Stimulated activated CD8-positive, alpha-beta memory T cell treated with anti-CD3 and anti-CD28 coated beads, Interleukin-7, amount 100 ng/mL, for 4 hours (primary cell): ENCODE data around the gene BRD8.
A peak's percentile ranks its signal among the peaks of the same experiment; 100 is the strongest.
"Not testable (repeated sequence)": the region's sequence is repeated elsewhere in the genome, so short reads cannot be mapped to it uniquely, and the experiment has no call there.

ENCODE experiments used
- DNase-seq, 2 donors: peaks; one replicate each; pipeline ENCODE4 v3.0.0-alpha.2; 2020; ENCODE audit warnings: low read depth in 2 of 2

BRD8 gene

GRCh38 chr5:138178516-138179276, at the start of gene BRD8, which contains the start of gene KIF20A:
BRD8 (minus strand) TSS chr5:138178630; CDS start chr5:138178614, 16 bp downstream.
KIF20A (plus strand) TSS chr5:138179112; CDS start chr5:138179681, 569 bp downstream.
- DNase-seq: peak; percentile 79 to 87

- no peak for DNase-seq
These were observed 48.5 kb upstream of the BRD8 start for GRCh38 chr5:138226910-138227309.

- DNase-seq: no peak
These were observed 46.3 kb upstream of the BRD8 start for GRCh38 chr5:138224712-138225111.

GRCh38 chr5:138223532-138223931, 45.1 kb upstream of the BRD8 start:
- no peak for DNase-seq

GRCh38 chr5:138216799-138217198, 38.4 kb upstream of the BRD8 start:
- no peak for DNase-seq

GRCh38 chr5:138213161-138214029, 35.0 kb upstream of the BRD8 start, which contains the start of gene CDC23:
CDC23 (minus strand) TSS chr5:138213323; CDS start chr5:138213312, 11 bp downstream.
- DNase-seq: peak; percentile 79 to 89

- peak in 1 of 2 donors; percentile 3 for DNase-seq
These were observed 34.4 kb upstream of the BRD8 start for GRCh38 chr5:138212828-138213160.

- no peak for DNase-seq
These were observed 32.6 kb upstream of the BRD8 start for GRCh38 chr5:138210985-138211384.

GRCh38 chr5:138193859-138194258, 15.4 kb upstream of the BRD8 start:
- DNase-seq: not testable (repeated sequence)

- no peak for DNase-seq
These were observed 14.4 kb upstream of the BRD8 start for GRCh38 chr5:138192826-138193225.

- no peak for DNase-seq
These were observed 10.2 kb upstream of the BRD8 start for GRCh38 chr5:138188626-138189025.

GRCh38 chr5:138186002-138186447, 7.6 kb upstream of the BRD8 start:
- no peak for DNase-seq

GRCh38 chr5:138182808-138183207, 4.4 kb upstream of the BRD8 start:
- no peak for DNase-seq

- DNase-seq: no peak
These were observed 2.4 kb upstream of the BRD8 start for GRCh38 chr5:138180841-138181240.

GRCh38 chr5:138180183-138180782, 1.9 kb upstream of the BRD8 start:
- no peak for DNase-seq

- no peak for DNase-seq
These were observed 937 bp upstream of the BRD8 start for GRCh38 chr5:138179277-138179857.

- DNase-seq: no peak
These were observed 402 bp downstream of the BRD8 start for GRCh38 chr5:138177941-138178515.

GRCh38 chr5:138170299-138170698, 8.1 kb downstream of the BRD8 start:
- DNase-seq: no peak

- DNase-seq: no peak
These were observed 9.3 kb downstream of the BRD8 start for GRCh38 chr5:138169124-138169523.

- no peak for DNase-seq
These were observed 14.7 kb downstream of the BRD8 start for GRCh38 chr5:138163721-138164120.

- DNase-seq: no peak
These were observed 17.7 kb downstream of the BRD8 start for GRCh38 chr5:138160706-138161105.
